HepG2 (cell line): Measurements from ENCODE around the gene ZNF541. TPM values are rescaled to one million over a fixed set of nuclear protein-coding genes. Genes with fewer than 3 reads are reported as not detected.

ENCODE experiments used
- ASH2L ChIP-seq: fragments of 300-600, 200-600 bp; sonication (generic); IDR thresholded peaks from 2 replicates; pipeline ENCODE4 v1.7.0; 2017; ENCODE audit warnings: low read depth, mild to moderate bottlenecking, moderate library complexity, mixed read lengths, low read length; ENCODE audit not compliant: insufficient read length
- ATM ChIP-seq: fragments of 450-650 bp; IDR thresholded peaks from 2 replicates; pipeline ENCODE4 v1.7.1; 2017; ENCODE audit warnings: mild to moderate bottlenecking, borderline replicate concordance
- BORCS8-MEF2B ChIP-seq: sonication (generic); formaldehyde crosslinking; IDR thresholded peaks from 2 replicates; pipeline ENCODE4 v1.8.0; 2022; ENCODE audit warnings: mild to moderate bottlenecking, missing genetic modification reagents
- CBX1 ChIP-seq: IDR thresholded peaks from one replicate; pipeline ENCODE4 v1.6.1; 2016; ENCODE audit warnings: antibody characterized with exemption, low read depth
- CC2D1A ChIP-seq: sonication (generic); formaldehyde crosslinking; IDR thresholded peaks from 2 replicates; pipeline ENCODE4 v1.8.1; 2023; ENCODE audit warnings: mild to moderate bottlenecking, missing genetic modification reagents
- FOXJ3 ChIP-seq: sonication (generic); formaldehyde crosslinking; IDR thresholded peaks from 2 replicates; pipeline ENCODE4 v1.4.0; 2020; ENCODE audit warnings: missing genetic modification reagents, mild to moderate bottlenecking, borderline replicate concordance
- HHEX ChIP-seq: IDR thresholded peaks from 2 replicates; pipeline ENCODE4 v1.6.1; 2016; ENCODE audit warnings: control low read depth
- IKZF1 ChIP-seq: fragments of 450-650 bp; IDR thresholded peaks from 2 replicates; pipeline ENCODE4 v1.7.1; 2016
- KAT2B ChIP-seq: fragments of 150-350 bp; IDR thresholded peaks from 2 replicates; pipeline ENCODE4 v1.6.1; 2014; ENCODE audit warnings: low read depth, low read length, borderline replicate concordance
- NAIF1 ChIP-seq: sonication (generic); formaldehyde crosslinking; IDR thresholded peaks from 2 replicates; pipeline ENCODE4 v1.5.0; 2020; ENCODE audit warnings: mild to moderate bottlenecking, missing genetic modification reagents, borderline replicate concordance
- POLR2AphosphoS5 ChIP-seq: IDR thresholded peaks from 2 replicates; pipeline ENCODE4 v1.6.1; 2012; ENCODE audit warnings: low read depth, low read length
- SMC3 ChIP-seq: IDR thresholded peaks from 2 replicates; pipeline ENCODE4 v1.6.1; 2011; ENCODE audit warnings: low read length, improper control_type of control experiment
- YEATS2 ChIP-seq: sonication (generic); formaldehyde crosslinking; IDR thresholded peaks from 2 replicates; pipeline ENCODE4 v1.4.0; 2020; ENCODE audit warnings: missing genetic modification reagents, borderline replicate concordance
- ZFX ChIP-seq: sonication (generic); formaldehyde crosslinking; IDR thresholded peaks from 2 replicates; pipeline ENCODE4 v1.4.0; 2020; ENCODE audit warnings: mild to moderate bottlenecking, low read depth, missing genetic modification reagents, moderate library complexity
- ZNF160 ChIP-seq: sonication (generic); formaldehyde crosslinking; IDR thresholded peaks from 2 replicates; pipeline ENCODE4 v1.8.0; 2022; ENCODE audit warnings: mild to moderate bottlenecking, inconsistent platforms, missing genetic modification reagents
- ZNF660 ChIP-seq: sonication (generic); formaldehyde crosslinking; IDR thresholded peaks from 2 replicates; pipeline ENCODE4 v1.5.1; 2020; ENCODE audit warnings: mild to moderate bottlenecking, low read depth, missing genetic modification reagents, borderline replicate concordance
- ZNF674 ChIP-seq: sonication (generic); formaldehyde crosslinking; IDR thresholded peaks from 2 replicates; pipeline ENCODE4 v1.5.0; 2020; ENCODE audit warnings: low read depth, mild to moderate bottlenecking, missing genetic modification reagents
- polyA plus RNA-seq, 8 experiments: library from polyadenylated mRNA; depleted of rRNA in 3 of 8; stranded (reverse) in 7 of 8; unstranded in 1 of 8; fragments of >200 nt; fragmentation: Illumina TruSeq in 4 of 8; extraction: Trizol in 4 of 8; gene quantifications; 2 replicates each; pipeline versions ENCODE4 v1.2.1 to v1.2.3, GENCODE V29; 2011 to 2016; ENCODE audit warnings: low read depth in 4 of 8, missing spikeins in 1 of 8, mixed read lengths in 1 of 8; ENCODE audit not compliant: insufficient read depth in 1 of 8
- total RNA-seq, 5 experiments: library from RNA; depleted of rRNA; stranded (reverse); fragments of >200 nt; fragmentation: Illumina TruSeq; extraction: Trizol; gene quantifications; 2 replicates each; pipeline ENCODE4 v1.2.3, GENCODE V29; 2016; ENCODE audit warnings: low read depth in 1 of 5
- TF ChIP-seq, protein P1 (sequence below): sonication (generic); formaldehyde crosslinking; IDR thresholded peaks from 2 replicates; pipeline ENCODE4 v1.4.0; 2020; ENCODE audit warnings: missing genetic modification reagents, mild to moderate bottlenecking, borderline replicate concordance
- TF ChIP-seq, protein P2 (sequence below): sonication (generic); formaldehyde crosslinking; IDR thresholded peaks from 2 replicates; pipeline ENCODE4 v1.4.0; 2020; ENCODE audit warnings: missing genetic modification reagents
- TF ChIP-seq, protein P3 (sequence below): sonication (generic); formaldehyde crosslinking; IDR thresholded peaks from 2 replicates; pipeline ENCODE4 v1.5.0; 2020; ENCODE audit warnings: missing genetic modification reagents

The ZNF541 gene
- total and polyA plus RNA-seq, 2 of the 13 experiments (the other 11 are each of a cell fraction or from before 2014, with no cell fraction given) = 0.03 to 0.04 TPM

GRCh38 chr19:47609906-47610894 lies 37.3 kb upstream of the ZNF541 start (continued):
- TF ChIP-seq, protein P1, sequence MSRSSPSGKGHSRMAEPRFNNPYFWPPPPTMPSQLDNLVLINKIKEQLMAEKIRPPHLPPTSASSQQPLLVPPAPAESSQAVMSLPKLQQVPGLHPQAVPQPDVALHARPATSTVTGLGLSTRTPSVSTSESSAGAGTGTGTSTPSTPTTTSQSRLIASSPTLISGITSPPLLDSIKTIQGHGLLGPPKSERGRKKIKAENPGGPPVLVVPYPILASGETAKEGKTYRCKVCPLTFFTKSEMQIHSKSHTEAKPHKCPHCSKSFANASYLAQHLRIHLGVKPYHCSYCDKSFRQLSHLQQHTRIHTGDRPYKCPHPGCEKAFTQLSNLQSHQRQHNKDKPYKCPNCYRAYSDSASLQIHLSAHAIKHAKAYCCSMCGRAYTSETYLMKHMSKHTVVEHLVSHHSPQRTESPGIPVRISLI (CRISPR knock-in tag) = no peak
- TF ChIP-seq BORCS8-MEF2B (CRISPR knock-in tag) = no peak
- no peak for TF ChIP-seq POLR2AphosphoS5
- no peak for TF ChIP-seq ASH2L
- TF ChIP-seq NAIF1 (CRISPR knock-in tag) = no peak
- TF ChIP-seq IKZF1 = no peak
- TF ChIP-seq ZFX (CRISPR knock-in tag) = peak; percentile 79
- TF ChIP-seq ZNF660 = no peak
- no peak for TF ChIP-seq KAT2B
- TF ChIP-seq ZNF160 (CRISPR knock-in tag) = peak; percentile 68; the same call in 1 of the 2 replicates
- TF ChIP-seq SMC3 = no peak
- TF ChIP-seq CC2D1A (CRISPR knock-in tag) = no peak
- no peak for TF ChIP-seq ZNF674 (CRISPR knock-in tag)
- TF ChIP-seq YEATS2 (CRISPR knock-in tag) = no peak
- no peak; the same call in 1 of the 2 replicates for TF ChIP-seq FOXJ3 (CRISPR knock-in tag)
- TF ChIP-seq CBX1 = no peak
- TF ChIP-seq HHEX (CRISPR knock-in tag) = no peak
- TF ChIP-seq, protein P2, sequence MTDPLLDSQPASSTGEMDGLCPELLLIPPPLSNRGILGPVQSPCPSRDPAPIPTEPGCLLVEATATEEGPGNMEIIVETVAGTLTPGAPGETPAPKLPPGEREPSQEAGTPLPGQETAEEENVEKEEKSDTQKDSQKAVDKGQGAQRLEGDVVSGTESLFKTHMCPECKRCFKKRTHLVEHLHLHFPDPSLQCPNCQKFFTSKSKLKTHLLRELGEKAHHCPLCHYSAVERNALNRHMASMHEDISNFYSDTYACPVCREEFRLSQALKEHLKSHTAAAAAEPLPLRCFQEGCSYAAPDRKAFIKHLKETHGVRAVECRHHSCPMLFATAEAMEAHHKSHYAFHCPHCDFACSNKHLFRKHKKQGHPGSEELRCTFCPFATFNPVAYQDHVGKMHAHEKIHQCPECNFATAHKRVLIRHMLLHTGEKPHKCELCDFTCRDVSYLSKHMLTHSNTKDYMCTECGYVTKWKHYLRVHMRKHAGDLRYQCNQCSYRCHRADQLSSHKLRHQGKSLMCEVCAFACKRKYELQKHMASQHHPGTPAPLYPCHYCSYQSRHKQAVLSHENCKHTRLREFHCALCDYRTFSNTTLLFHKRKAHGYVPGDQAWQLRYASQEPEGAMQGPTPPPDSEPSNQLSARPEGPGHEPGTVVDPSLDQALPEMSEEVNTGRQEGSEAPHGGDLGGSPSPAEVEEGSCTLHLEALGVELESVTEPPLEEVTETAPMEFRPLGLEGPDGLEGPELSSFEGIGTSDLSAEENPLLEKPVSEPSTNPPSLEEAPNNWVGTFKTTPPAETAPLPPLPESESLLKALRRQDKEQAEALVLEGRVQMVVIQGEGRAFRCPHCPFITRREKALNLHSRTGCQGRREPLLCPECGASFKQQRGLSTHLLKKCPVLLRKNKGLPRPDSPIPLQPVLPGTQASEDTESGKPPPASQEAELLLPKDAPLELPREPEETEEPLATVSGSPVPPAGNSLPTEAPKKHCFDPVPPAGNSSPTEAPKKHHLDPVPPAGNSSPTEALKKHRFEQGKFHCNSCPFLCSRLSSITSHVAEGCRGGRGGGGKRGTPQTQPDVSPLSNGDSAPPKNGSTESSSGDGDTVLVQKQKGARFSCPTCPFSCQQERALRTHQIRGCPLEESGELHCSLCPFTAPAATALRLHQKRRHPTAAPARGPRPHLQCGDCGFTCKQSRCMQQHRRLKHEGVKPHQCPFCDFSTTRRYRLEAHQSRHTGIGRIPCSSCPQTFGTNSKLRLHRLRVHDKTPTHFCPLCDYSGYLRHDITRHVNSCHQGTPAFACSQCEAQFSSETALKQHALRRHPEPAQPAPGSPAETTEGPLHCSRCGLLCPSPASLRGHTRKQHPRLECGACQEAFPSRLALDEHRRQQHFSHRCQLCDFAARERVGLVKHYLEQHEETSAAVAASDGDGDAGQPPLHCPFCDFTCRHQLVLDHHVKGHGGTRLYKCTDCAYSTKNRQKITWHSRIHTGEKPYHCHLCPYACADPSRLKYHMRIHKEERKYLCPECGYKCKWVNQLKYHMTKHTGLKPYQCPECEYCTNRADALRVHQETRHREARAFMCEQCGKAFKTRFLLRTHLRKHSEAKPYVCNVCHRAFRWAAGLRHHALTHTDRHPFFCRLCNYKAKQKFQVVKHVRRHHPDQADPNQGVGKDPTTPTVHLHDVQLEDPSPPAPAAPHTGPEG (CRISPR knock-in tag) = no peak
- TF ChIP-seq ATM = no peak
- TF ChIP-seq, protein P3, sequence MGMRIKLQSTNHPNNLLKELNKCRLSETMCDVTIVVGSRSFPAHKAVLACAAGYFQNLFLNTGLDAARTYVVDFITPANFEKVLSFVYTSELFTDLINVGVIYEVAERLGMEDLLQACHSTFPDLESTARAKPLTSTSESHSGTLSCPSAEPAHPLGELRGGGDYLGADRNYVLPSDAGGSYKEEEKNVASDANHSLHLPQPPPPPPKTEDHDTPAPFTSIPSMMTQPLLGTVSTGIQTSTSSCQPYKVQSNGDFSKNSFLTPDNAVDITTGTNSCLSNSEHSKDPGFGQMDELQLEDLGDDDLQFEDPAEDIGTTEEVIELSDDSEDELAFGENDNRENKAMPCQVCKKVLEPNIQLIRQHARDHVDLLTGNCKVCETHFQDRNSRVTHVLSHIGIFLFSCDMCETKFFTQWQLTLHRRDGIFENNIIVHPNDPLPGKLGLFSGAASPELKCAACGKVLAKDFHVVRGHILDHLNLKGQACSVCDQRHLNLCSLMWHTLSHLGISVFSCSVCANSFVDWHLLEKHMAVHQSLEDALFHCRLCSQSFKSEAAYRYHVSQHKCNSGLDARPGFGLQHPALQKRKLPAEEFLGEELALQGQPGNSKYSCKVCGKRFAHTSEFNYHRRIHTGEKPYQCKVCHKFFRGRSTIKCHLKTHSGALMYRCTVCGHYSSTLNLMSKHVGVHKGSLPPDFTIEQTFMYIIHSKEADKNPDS = no peak
